Endothelial cell of umbilical vein (primary cell): Measurements from ENCODE around the gene PRKCB.

Experiments
- CTCF ChIP-seq, 2 donors: IDR thresholded peaks; 1 replicate in 1 of 2; 2 replicates in 1 of 2; pipeline ENCODE4 v1.5.1; 2011; ENCODE audit warnings: low read length in 2 of 2, mild to moderate bottlenecking in 2 of 2, moderate library complexity in 2 of 2, control low read depth in 1 of 2, inconsistent platforms in 1 of 2, low read depth in 1 of 2; ENCODE audit not compliant: insufficient read depth in 1 of 2; ENCODE audit errors: extremely low read depth in 1 of 2
- POLR2A ChIP-seq: IDR thresholded peaks from 2 replicates; pipeline ENCODE4 v1.6.1; 2012; ENCODE audit warnings: low read depth, mild to moderate bottlenecking, control low read depth, low read length
- POLR2AphosphoS5 ChIP-seq: IDR thresholded peaks from 2 replicates; pipeline ENCODE4 v1.6.1; 2012; ENCODE audit warnings: low read depth, mild to moderate bottlenecking, control low read depth, low read length, moderate library complexity; ENCODE audit not compliant: insufficient read depth

- no peak for TF ChIP-seq POLR2A
- TF ChIP-seq CTCF (IDR thresholded peaks at IDR 0.05; ENCODE audit: extremely low read depth in 1 of 2, insufficient read depth in 1 of 2, low read depth in 1 of 2, low read length in 2 of 2): no peak
- TF ChIP-seq POLR2AphosphoS5: no peak
Observed at GRCh38 chr16:23823475-23824384, 12.1 kb upstream of the PRKCB start.
